GM12878 (cell line): ENCODE data around the gene GPER1.

Source experiments
- ATF2 ChIP-seq: IDR thresholded peaks from 2 replicates; pipeline ENCODE4 v1.6.1; 2012; ENCODE audit warnings: low read length, inconsistent platforms
- CTCF ChIP-seq, 3 experiments: IDR thresholded peaks in 2 of 3; conservative IDR thresholded peaks in 1 of 3; 2 replicates each; pipeline ENCODE4 v1.5.1; 2011; ENCODE audit warnings: low read depth in 3 of 3, low read length in 3 of 3, mild to moderate bottlenecking in 3 of 3, control low read depth in 2 of 3, moderate library complexity in 2 of 3, inconsistent platforms in 1 of 3, mixed read lengths in 1 of 3; ENCODE audit not compliant: control insufficient read depth in 2 of 3, insufficient read depth in 1 of 3; ENCODE audit errors: extremely low read depth in 1 of 3
- ESRRA ChIP-seq: IDR thresholded peaks from 2 replicates; pipeline ENCODE4 v1.6.1; 2012; ENCODE audit warnings: mild to moderate bottlenecking, low read length, improper control_type of control experiment
- HDAC6 ChIP-seq: fragments of 200-600 bp; sonication (generic); IDR thresholded peaks from one replicate; pipeline ENCODE4 v1.8.0; 2017; ENCODE audit warnings: antibody characterized with exemption; ENCODE audit not compliant: unreplicated experiment
- KDM1A ChIP-seq: fragments of 200-600 bp; sonication (generic); IDR thresholded peaks from 2 replicates; pipeline ENCODE4 v1.6.1; 2016; ENCODE audit warnings: borderline replicate concordance
- RB1 ChIP-seq: fragments of 450-650 bp; formaldehyde crosslinking; IDR thresholded peaks from 2 replicates; pipeline ENCODE4 v1.6.1; 2017; ENCODE audit warnings: mild to moderate bottlenecking, borderline replicate concordance
- SMAD1 ChIP-seq: fragments of 450-650 bp; IDR thresholded peaks from 2 replicates; pipeline ENCODE4 v1.6.1; 2018; ENCODE audit warnings: mild to moderate bottlenecking, low read depth; ENCODE audit not compliant: partially characterized antibody
- ZNF24 ChIP-seq: fragments of 450-650 bp; IDR thresholded peaks from 2 replicates; pipeline ENCODE4 v1.6.1; 2017; ENCODE audit warnings: antibody characterized with exemption, mild to moderate bottlenecking

- TF ChIP-seq HDAC6 (no peak), RB1 (no peak), KDM1A (no peak), SMAD1 (no peak), ESRRA (no peak), CTCF (IDR thresholded peaks at IDR 0.05 in 2 of 3, conservative IDR thresholded peaks at IDR 0.05 in 1 of 3; ENCODE audit: control insufficient read depth in 2 of 3, extremely low read depth in 1 of 3, insufficient read depth in 1 of 3, low read depth in 3 of 3, low read length in 3 of 3) (no peak), ATF2 (no peak), ZNF24 (no peak)
Measured at GRCh38 chr7:1120791-1121190, 32.9 kb downstream of the GPER1 start.
